Body of pancreas (tissue), 4 donors: ENCODE data around the gene ATP10A. TPM values are rescaled to one million over a fixed set of nuclear protein-coding genes. Genes with fewer than 3 reads are reported as not detected.
"Not testable (repeated sequence)": the region's sequence is repeated elsewhere in the genome, so short reads cannot be mapped to it uniquely, and the experiment has no call there.

ENCODE experiments used
- ATAC-seq: fragments of 150-250 bp; one replicate; pipeline ENCODE4 v1.9.1; 2016
- DNase-seq, 4 donors: peaks; one replicate each; pipeline ENCODE4 v3.0.0-alpha.2; 2019
- H3K27ac ChIP-seq, 4 donors: fragments of 200-600 bp; sonication (generic); 1 replicate in 3 of 4; 2 replicates in 1 of 4; pipeline versions ENCODE4 v1.5.1 to v1.6.1; 2016 to 2019; ENCODE audit warnings: mild to moderate bottlenecking in 1 of 4, mixed read lengths in 1 of 4, moderate library complexity in 1 of 4
- H3K27me3 ChIP-seq, 2 donors: fragments of 200-600 bp; sonication (generic); one replicate each; pipeline ENCODE4 v1.6.0; 2016; ENCODE audit warnings: mild to moderate bottlenecking in 1 of 2
- H3K36me3 ChIP-seq, 2 donors: fragments of 200-600 bp; sonication (generic); replicated peaks in 1 of 2; 2 replicates each; pipeline ENCODE4 v1.5.1; 2016; ENCODE audit warnings: low read depth in 2 of 2; ENCODE audit not compliant: insufficient read depth in 1 of 2
- H3K4me1 ChIP-seq: fragments of 200-600 bp; sonication (generic); one replicate; pipeline ENCODE4 v1.6.0; 2016
- H3K4me3 ChIP-seq, 2 donors: fragments of 200-600 bp; sonication (generic); 1 replicate in 1 of 2; 2 replicates in 1 of 2; pipeline ENCODE4 v1.5.1; 2016 to 2019
- H3K9me3 ChIP-seq, 3 donors: fragments of 200-600 bp; sonication (generic); 1 replicate in 2 of 3; 2 replicates in 1 of 3; pipeline ENCODE4 v1.5.1; 2016
- CTCF ChIP-seq, 7 experiments: fragments of 450-650 bp in 4 of 7; fragments of 200-600 bp in 3 of 7; sonication (generic) in 3 of 7; IDR thresholded peaks; one replicate each; pipeline ENCODE4 v1.5.1; 2016 to 2019; ENCODE audit warnings: antibody characterized with exemption in 7 of 7
- POLR2A ChIP-seq, 3 donors: fragments of 450-650 bp; IDR thresholded peaks; one replicate each; pipeline ENCODE4 v1.6.1; 2016; ENCODE audit warnings: antibody characterized with exemption in 3 of 3, mild to moderate bottlenecking in 2 of 3
- WGBS, 2 donors: methylation state at CpG; one replicate each; pipeline ENCODE4 v1.1.5; 2017; 5-methylcytosine and 5-hydroxymethylcytosine counted together
- intact Hi-C: fragments of 100-400 bp; cut with DNase I; formaldehyde crosslinking; loops from one replicate; pipeline ENCODE4 v1.15.1; 2023
- total RNA-seq, 2 donors: library from RNA; depleted of rRNA; stranded (reverse); fragments of >200 nt; gene quantifications; one replicate each; pipeline ENCODE4 v1.1.0, GENCODE V29; 2016

ATP10A gene
- total RNA-seq, 2 donors from 2014 or later: 1.3 to 2.0 TPM

GRCh38 chr15:25772500-25772899 lies 90.6 kb downstream of the ATP10A start:
- 73% methylated on average over 8 of the region's 8 CpGs for WGBS, 2 donors
- H3K27me3 ChIP-seq: no peaks in the 10 kb centered on the region

GRCh38 chr15:25771736-25772135 lies 91.4 kb downstream of the ATP10A start:
- H3K4me1 ChIP-seq, H3K27ac ChIP-seq, H3K9me3 ChIP-seq, H3K36me3 ChIP-seq, ATAC-seq, DNase-seq, H3K4me3 ChIP-seq, H3K27me3 ChIP-seq, intact Hi-C loops: not testable (repeated sequence)
- 83 to 86% methylated on average over 8 of the region's 8 CpGs for WGBS, 2 donors

More at GRCh38 chr15:25772500-25772899, 90.6 kb downstream of the ATP10A start:
- no peaks in the 10 kb centered on the region for H3K36me3 ChIP-seq
- no peak overlapping the region for H3K27ac ChIP-seq
- TF ChIP-seq POLR2A (IDR thresholded peaks at IDR 0.05) (no peak), CTCF (IDR thresholded peaks at IDR 0.05) (no peak)
- no peak overlapping the region for H3K4me3 ChIP-seq
- H3K9me3 ChIP-seq: no peaks in the 10 kb centered on the region
- DNase-seq (no peak), ATAC-seq (no peak)
- H3K4me1 ChIP-seq: no peaks in the 10 kb centered on the region
- intact Hi-C loops: no loop called here

GRCh38 chr15:25771338-25771706 lies 91.8 kb downstream of the ATP10A start:
- no peak for DNase-seq
- no peak for ATAC-seq
- Histone ChIP-seq H3K9me3 (no peaks in the 10 kb centered on the region), H3K36me3 (no peaks in the 10 kb centered on the region), H3K4me3 (no peak overlapping the region), H3K27ac (no peak overlapping the region), H3K4me1 (no peaks in the 10 kb centered on the region), H3K27me3 (no peaks in the 10 kb centered on the region)
- WGBS, 2 donors: 68 to 79% methylated on average over 1 of the region's 1 CpG
- intact Hi-C loops: no loop called here
- TF ChIP-seq POLR2A (IDR thresholded peaks at IDR 0.05) (no peak), CTCF (IDR thresholded peaks at IDR 0.05) (no peak)

- H3K27me3 ChIP-seq: no peaks in the 10 kb centered on the region
- ATAC-seq (no peak), DNase-seq (no peak)
- no peak overlapping the region for H3K4me3 ChIP-seq
- H3K27ac ChIP-seq: no peak overlapping the region
- H3K4me1 ChIP-seq: no peaks in the 10 kb centered on the region
- no peaks in the 10 kb centered on the region for H3K9me3 ChIP-seq
- intact Hi-C loops: no loop called here
- WGBS, 2 donors: 77% methylated on average over 13 to 14 of the region's 14 CpGs
- no peak for TF ChIP-seq POLR2A (IDR thresholded peaks at IDR 0.05)
- TF ChIP-seq CTCF (IDR thresholded peaks at IDR 0.05): no peak
- H3K36me3 ChIP-seq: no peaks in the 10 kb centered on the region
Measured at GRCh38 chr15:25770618-25771337, 92.3 kb downstream of the ATP10A start.

- 73 to 86% methylated on average over 11 to 13 of the region's 14 CpGs for WGBS, 2 donors
- ATAC-seq (no peak), DNase-seq (no peak)
- Histone ChIP-seq H3K4me3 (no peak overlapping the region), H3K27me3 (no peaks in the 10 kb centered on the region), H3K36me3 (no peaks in the 10 kb centered on the region), H3K4me1 (no peaks in the 10 kb centered on the region), H3K9me3 (no peaks in the 10 kb centered on the region), H3K27ac (no peak overlapping the region)
- no peak for TF ChIP-seq POLR2A (IDR thresholded peaks at IDR 0.05)
- intact Hi-C loops: no loop called here
Measured at GRCh38 chr15:25770031-25770430, 93.1 kb downstream of the ATP10A start.

GRCh38 chr15:25768271-25768670 lies 94.9 kb downstream of the ATP10A start:
- H3K4me1 ChIP-seq: no peaks in the 10 kb centered on the region
- ATAC-seq (no peak), DNase-seq (no peak)
- WGBS, 2 donors: 85 to 94% methylated on average over 1 of the region's 1 CpG
- intact Hi-C loops: no loop called here
- no peaks in the 10 kb centered on the region for H3K36me3 ChIP-seq
- TF ChIP-seq CTCF (IDR thresholded peaks at IDR 0.05): no peak
- H3K27ac ChIP-seq: no peak overlapping the region
- no peaks in the 10 kb centered on the region for H3K27me3 ChIP-seq
- no peaks in the 10 kb centered on the region for H3K9me3 ChIP-seq
- no peak overlapping the region for H3K4me3 ChIP-seq
